GM19452 (cell line): ENCODE measurements around the gene ORAI1.
"Not testable (repeated sequence)": the region's sequence is repeated elsewhere in the genome, so short reads cannot be mapped to it uniquely, and the experiment has no call there.

Experiments used
- ATAC-seq: cut with Tn5 transposase; IDR thresholded peaks from one replicate; pipeline ENCODE4 v1.9.1; 2021; ENCODE audit not compliant: unreplicated experiment

The ORAI1 gene

GRCh38 chr12:121602766-121603165, 23.6 kb upstream of the ORAI1 start:
- ATAC-seq, result no peak

DNA sequence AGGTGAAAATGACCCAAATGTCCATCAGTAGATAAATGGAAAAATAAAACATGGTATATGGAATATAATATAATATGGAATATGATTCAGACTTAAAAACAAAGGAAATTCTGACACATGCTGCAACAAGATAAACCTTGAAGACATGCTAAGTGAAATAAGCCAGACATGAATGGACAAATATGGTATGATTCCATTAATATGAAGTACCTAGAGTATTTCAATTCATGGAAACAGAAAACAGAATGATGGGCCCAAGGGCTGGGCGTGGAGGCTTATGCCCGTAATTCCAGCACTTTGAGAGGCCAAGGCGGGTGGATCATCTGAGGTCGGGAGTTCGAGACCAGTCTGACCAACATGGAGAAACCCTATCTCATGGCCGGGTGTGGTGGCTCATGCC, 22.7 kb upstream of the ORAI1 start:
- no peak for ATAC-seq

DNA sequence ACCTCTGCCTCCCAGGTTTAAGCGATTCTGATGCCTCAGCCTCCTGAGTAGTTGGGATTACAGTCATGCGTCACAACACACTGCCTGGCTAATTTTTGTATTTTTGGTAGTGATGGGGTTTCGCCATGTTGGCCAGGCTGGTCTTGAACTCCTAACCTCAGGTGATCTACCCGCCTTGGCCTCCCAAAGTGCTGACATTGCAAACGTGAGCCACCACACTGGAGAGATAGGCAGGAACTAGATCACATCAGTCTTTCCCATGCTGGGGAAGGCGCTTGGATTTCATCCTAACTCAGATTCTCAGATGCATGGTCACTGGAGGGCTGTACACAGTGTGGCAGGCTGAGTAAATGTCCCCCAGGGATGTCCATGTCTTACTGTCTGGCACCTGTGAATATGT, 18.0 kb upstream of the ORAI1 start:
- ATAC-seq, result no peak

DNA sequence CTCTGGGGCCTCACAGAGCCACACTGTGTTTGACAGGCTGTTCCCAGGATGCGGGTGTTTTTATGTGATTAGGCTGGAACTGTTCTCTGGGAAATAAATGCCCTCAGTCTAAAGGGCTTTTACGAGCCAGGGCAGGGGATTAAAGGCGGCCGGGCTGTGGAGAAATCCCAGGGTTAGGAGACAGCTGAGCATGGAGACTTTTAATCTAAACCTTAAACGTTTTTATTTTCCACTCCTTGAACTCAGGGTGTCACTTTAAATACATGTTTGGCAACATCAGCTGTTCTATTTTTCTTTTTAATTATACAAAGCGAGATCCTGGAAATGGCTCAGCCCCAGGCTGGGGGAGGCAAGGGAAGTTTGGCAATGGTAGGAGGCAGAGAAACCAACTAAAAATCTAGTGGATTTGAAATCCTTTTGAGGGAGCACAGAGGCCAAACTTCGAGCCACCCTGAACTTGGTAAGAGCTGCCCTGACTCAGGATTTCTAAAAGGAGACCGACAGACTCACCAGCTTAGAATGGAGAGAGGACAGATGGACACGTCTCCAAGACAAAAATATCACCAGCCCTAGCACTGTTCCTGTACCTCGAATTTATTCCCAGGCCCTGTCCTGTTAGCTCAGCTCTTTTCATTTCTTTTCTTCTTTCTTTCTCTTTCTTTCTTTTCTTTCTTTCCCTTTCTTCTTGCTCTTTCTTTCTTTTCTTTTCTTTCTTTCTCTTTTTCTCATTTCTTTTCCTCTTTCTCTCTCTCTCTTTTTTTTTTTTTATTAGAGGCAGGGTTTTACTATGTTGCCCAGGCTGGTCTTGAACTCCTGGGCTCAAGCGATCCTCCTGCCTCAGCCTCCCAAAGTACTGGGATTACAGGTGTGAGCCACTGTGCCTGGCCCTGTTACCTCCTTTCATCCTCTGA, 15.8 kb upstream of the ORAI1 start:
- no peak for ATAC-seq

DNA sequence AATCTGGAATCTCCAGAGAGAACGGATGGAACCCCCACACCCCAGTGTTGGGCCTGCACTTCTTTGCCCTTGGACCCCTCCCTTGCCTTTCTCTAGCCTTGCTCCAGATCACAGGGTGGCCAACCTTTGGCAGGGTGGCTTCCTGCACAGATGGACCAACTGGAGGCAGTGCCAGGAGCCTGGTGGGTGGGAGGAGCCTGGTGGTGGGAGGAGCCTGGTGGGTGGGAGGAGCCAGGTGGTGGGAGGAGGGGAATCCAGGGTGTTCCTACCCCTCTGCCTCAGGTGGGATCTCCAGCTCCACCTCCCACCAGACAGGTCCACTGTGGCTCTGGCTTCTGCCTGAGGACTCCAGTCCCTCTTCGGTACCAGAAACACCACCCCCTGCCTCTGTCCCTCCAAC, 15.0 kb upstream of the ORAI1 start:
- ATAC-seq, result no peak

DNA sequence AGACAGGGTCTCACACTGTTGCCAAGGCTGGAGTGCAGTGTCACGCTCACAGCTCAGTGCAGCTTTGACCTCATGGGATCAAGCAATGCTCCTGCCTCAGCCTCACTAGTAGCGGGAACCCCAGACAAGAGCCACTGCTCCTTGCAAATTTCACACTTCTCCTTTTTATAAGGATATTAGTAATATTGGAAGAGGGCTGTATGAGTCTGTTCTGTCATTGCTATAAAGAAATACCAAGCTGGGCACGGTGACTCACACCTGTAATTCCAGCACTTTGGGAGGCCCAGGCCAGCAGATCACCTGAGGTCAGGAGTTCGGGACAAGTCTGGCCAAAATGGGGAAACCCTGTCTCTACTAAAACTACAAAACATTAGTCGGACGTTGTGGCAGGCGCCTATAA, 12.9 kb upstream of the ORAI1 start:
- ATAC-seq, result no peak

- ATAC-seq, result no peak
Measured at GRCh38 chr12:121614872-121615467, 11.4 kb upstream of the ORAI1 start.

- no peak for ATAC-seq
Measured at GRCh38 chr12:121618659-121619233, 7.6 kb upstream of the ORAI1 start.

DNA sequence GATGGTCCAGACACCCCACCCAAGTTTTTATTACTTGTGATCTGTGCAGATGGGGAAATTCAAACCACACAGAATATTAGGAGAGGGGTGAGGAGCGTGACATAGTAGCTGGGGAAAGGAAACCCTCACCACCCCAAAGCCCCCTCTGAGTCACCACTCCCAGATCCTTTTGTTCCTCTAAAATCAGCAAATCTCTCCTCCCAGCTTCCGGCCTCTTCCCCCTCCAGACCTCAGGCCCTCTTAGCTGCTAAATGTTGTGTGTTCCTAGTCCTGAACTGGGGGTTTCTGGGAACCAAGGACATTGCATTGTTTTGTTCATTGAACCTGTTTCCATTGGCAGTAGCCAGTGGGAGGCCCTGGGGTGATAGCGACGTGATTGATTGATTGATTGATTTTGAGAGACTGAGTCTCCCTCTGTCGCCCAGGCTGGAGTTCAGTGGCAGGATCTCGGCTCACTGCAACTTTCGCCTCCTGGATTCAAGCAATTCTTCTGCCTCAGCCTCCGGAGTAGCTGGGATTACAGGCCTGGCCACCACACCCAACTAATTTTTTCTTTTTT, 5.9 kb upstream of the ORAI1 start:
- ATAC-seq, result no peak

DNA sequence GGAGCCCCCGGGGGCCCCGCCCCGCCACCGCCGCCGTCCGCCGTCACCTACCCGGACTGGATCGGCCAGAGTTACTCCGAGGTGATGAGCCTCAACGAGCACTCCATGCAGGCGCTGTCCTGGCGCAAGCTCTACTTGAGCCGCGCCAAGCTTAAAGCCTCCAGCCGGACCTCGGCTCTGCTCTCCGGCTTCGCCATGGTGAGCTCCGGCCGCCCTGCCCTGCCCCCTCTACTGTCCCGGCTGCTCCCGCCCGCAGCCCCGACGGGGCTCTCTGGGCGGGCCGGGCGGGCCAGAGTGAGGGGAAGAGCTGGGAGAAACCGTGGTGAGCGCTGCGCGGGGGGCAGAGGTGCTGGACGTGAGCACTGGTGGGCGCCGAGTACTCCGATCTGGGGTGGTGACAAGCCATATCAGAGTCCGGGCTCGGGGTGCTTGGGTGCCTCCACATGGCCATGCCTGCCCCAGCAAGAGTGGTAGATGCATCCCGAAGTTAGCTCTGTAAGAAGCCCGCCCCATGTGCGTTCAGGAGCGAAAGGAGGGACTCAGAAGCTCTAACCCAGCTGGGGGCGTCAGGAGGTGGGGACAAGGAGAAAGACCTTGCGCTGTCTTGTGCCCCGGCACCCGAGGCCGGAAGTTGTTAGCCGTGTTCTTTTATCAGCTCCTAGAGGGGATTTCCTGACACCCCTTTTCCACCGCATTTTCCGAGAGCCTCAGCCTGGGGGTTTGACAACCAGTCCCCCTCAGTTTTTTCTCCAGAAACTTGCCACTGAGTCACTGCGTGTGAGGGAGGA, 717 bp downstream of the ORAI1 start:
- peak; percentile 32 for ATAC-seq

DNA sequence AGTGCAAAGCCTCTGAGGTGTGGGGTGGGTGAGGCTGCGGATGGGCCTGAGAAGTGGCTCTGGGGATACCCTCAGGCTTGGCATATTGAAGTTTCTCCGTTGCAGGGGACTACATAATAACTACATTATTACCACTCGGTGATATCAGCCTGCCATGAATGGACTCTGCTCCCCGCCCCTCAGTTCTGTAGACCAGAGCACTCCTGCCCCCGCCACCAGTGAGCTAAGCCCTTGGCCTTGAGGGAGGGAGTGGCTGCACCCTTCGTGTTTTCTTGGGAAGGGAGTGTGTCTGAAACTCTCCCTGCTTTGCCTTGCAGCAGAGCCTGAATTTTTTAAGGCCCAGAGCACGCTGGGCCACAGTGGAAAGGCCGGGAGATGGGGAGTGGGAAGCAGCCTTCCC, 1.7 kb downstream of the ORAI1 start:
- no peak for ATAC-seq

DNA sequence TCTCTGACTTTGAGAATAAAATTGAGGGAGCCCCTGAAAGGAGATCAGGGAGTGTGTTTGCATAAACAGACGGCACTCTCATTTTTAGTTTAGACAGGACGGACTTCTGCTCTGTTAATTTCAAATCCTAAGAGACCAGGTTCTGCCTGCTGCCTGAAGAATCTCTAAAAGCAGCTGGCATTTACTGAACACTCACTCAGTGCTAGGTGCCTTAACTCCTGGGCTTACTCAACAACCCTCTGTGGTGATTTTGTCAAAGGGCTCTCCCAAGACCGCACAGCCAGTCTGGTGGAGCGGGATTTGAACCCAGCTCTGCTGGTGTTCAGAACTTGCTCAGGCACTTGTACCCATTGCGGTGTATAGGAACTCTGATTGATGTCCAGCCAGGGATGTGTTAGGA, 2.2 kb downstream of the ORAI1 start:
- no peak for ATAC-seq

DNA sequence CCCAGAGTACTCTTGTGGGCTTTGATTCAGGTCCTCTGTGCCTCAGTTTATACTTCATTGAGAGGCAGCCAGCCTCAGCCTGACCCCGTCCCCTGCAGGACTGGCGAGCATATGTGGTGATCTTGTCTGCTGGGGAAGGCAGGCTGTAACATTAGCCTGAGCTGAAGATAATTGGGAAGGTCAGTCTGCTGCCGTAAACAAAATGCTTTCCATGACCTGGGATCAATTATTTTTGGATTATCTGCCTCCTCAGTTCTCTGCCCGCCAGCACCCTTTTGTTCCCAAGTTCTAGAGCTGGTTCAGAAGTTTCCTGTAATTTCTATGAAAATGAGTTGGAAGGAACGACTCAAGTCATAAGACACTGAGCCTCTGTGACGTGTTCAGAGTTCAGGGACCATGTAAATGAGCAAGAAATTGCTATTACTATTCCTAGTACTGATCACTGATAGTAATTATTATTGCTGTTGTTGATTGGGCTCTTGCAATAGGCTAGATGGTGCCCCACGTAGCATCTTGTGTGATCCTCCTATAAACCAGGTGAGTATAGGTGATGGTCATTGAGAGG, 4.5 kb downstream of the ORAI1 start:
- no peak for ATAC-seq

DNA sequence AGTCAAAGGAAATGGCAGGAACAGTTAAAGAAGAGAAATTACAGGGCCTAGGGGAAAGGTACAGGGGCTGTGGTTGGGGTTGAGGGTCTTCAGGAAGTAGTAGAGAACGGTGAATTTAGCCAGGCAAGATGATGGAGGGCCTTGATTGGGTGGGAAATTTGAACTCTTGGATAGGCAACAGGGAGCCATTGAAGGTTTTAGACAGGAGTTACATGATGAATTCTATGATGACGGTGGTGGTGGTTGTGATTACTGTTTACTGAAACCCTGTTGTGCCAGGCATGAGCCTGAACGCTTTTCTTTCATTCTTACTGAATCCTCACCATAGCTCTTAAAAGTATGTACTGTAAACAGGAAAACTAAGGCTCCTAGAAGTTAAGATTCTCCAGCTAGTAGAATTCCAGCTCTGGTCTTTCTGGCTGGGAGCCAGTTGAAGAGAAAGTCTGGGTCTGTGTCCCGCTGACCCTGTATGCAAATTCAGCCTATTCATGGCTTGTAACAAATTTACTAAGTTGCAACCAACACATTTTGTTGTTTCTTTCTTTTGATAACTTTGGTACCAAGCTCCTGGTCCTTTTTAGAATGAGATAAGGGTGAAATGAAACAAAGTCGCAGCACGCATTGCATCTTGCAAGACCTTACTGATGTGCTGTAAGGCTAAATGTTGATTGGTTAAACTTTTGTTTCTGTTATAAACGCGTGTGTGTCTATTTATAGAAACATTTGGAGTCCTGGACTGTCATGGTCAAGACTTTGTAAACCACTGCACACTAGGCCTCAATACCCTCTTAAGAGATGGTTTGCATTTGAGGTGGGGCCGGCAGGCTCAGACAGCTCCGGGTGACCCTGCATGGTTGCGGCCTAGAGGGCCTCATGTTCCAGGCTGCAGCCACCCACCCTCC, 6.0 kb downstream of the ORAI1 start:
- ATAC-seq, result no peak

GRCh38 chr12:121633833-121634196, 7.5 kb downstream of the ORAI1 start:
- not testable (repeated sequence) for ATAC-seq

GRCh38 chr12:121634836-121635235, 8.5 kb downstream of the ORAI1 start:
- no peak for ATAC-seq

GRCh38 chr12:121637231-121637914, 11.0 kb downstream of the ORAI1 start:
- ATAC-seq, result no peak

DNA sequence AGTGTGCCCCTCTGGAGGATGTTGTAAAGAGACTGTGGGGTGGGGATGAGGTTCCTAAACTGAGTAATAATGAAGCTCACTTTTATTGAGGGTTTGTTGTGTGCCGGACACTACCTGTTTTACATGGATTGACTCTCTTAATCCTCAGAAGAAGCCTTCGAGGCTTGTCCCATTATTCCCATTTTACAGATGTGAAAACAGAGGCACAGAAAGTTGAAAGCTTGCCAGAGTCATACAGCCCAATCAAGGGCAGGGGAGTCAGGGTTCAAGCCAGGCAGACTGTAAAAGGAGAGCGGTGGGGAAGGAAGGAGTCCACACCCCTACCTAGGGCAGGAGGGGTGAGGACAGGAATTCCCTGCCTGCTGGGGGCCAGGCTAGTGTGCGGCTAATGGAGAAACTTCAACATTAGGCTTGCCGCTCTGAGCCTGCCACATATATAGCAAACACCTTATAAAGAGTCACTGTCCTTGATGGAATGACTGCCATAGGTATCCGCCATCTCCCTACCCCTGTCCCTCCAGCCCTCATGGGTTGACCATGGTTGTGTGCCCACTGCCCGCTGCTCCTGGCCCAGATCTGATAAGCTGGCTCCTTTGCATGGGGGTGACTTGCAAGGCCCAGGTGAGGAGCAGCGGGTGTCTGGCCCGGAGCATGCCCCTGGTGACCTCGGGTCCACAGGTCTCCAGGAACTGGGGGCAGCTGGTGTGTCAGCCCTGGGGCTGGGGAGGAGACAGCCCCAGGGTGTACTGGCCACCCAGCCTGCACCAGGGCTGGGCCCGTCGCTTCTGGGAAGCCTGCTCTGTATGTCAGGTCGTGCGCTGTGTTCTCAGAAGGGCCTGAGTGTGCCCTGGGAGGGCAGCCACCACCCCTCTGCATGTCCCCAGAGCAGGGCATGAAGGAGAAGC, 12.2 kb downstream of the ORAI1 start:
- ATAC-seq, result no peak

GRCh38 chr12:121641343-121641630, 15.0 kb downstream of the ORAI1 start:
- no peak for ATAC-seq
